ENCODE measurements around the gene FAM107B.

FAM107B gene

GRCh38 chr10:14502431-14502830, 272.3 kb downstream of the FAM107B start:
- ATAC-seq: no peak
- no peak for TF ChIP-seq TSHZ2 (CRISPR knock-in tag; IDR thresholded peaks at IDR 0.05)
- no peak for TF ChIP-seq TOX (CRISPR knock-in tag; IDR thresholded peaks at IDR 0.05; ENCODE audit: borderline replicate concordance)
- TF ChIP-seq ISL1 (CRISPR knock-in tag; IDR thresholded peaks at IDR 0.05): no peak
- TF ChIP-seq OSR1 (CRISPR knock-in tag; IDR thresholded peaks at IDR 0.05): no peak
- TF ChIP-seq SNAI2 (CRISPR knock-in tag; IDR thresholded peaks at IDR 0.05): no peak
- TF ChIP-seq BACH2 (CRISPR knock-in tag; IDR thresholded peaks at IDR 0.05; ENCODE audit: borderline replicate concordance): no peak
- TF ChIP-seq TCF4 (CRISPR knock-in tag; IDR thresholded peaks at IDR 0.05; ENCODE audit: borderline replicate concordance): no peak
- no peak for TF ChIP-seq ZNF8 (CRISPR knock-in tag; IDR thresholded peaks at IDR 0.05)
- TF ChIP-seq CSRNP3 (CRISPR knock-in tag; IDR thresholded peaks at IDR 0.05): no peak
- TF ChIP-seq GLIS3 (CRISPR knock-in tag; IDR thresholded peaks at IDR 0.05): no peak
- TF ChIP-seq CREB5 (CRISPR knock-in tag; IDR thresholded peaks at IDR 0.05; ENCODE audit: low read depth): no peak
- no peak for TF ChIP-seq ESRRG (CRISPR knock-in tag; IDR thresholded peaks at IDR 0.05)
- no peak for TF ChIP-seq ZFP3 (CRISPR knock-in tag; IDR thresholded peaks at IDR 0.05)
- TF ChIP-seq ZC3H10 (CRISPR knock-in tag; IDR thresholded peaks at IDR 0.05): no peak
- TF ChIP-seq ARNTL (CRISPR knock-in tag; IDR thresholded peaks at IDR 0.05; ENCODE audit: borderline replicate concordance, low read depth): no peak
- TF ChIP-seq ZFP30 (CRISPR knock-in tag; IDR thresholded peaks at IDR 0.05): no peak
- TF ChIP-seq RARB (CRISPR knock-in tag; IDR thresholded peaks at IDR 0.05): no peak
- no peak for TF ChIP-seq ZNF565 (CRISPR knock-in tag; conservative IDR thresholded peaks at IDR 0.05; ENCODE audit: low read depth)
- no peak for TF ChIP-seq PPARA (CRISPR knock-in tag; IDR thresholded peaks at IDR 0.05; ENCODE audit: borderline replicate concordance)

- no peak for TF ChIP-seq CSRNP3 (CRISPR knock-in tag; IDR thresholded peaks at IDR 0.05)
- no peak for TF ChIP-seq OSR1 (CRISPR knock-in tag; IDR thresholded peaks at IDR 0.05)
- TF ChIP-seq POU6F1 (CRISPR knock-in tag; IDR thresholded peaks at IDR 0.05; ENCODE audit: borderline replicate concordance, low read depth): no peak
- TF ChIP-seq TSHZ2 (CRISPR knock-in tag; IDR thresholded peaks at IDR 0.05): no peak
- no peak for TF ChIP-seq PPARA (CRISPR knock-in tag; IDR thresholded peaks at IDR 0.05; ENCODE audit: borderline replicate concordance)
- no peak for TF ChIP-seq ZFP3 (CRISPR knock-in tag; IDR thresholded peaks at IDR 0.05)
- no peak for TF ChIP-seq ZNF70 (CRISPR knock-in tag; IDR thresholded peaks at IDR 0.05)
- ATAC-seq: no peak
Measured at GRCh38 chr10:14500172-14500765, 274.4 kb downstream of the FAM107B start.

Data from SK-N-SH treated with all-trans-retinoic acid at 6 μM for 48 hours (cell line).